HepG2 (cell line): ENCODE measurements around the gene POLN.

Source experiments
- CTCF ChIP-seq: sonication (generic); formaldehyde crosslinking; IDR thresholded peaks from 2 replicates; pipeline ENCODE4 v1.5.0; 2020; ENCODE audit warnings: mild to moderate bottlenecking, missing genetic modification reagents, moderate library complexity
- RNF2 ChIP-seq: fragments of 450-650 bp; conservative IDR thresholded peaks from 2 replicates; pipeline ENCODE4 v1.6.1; 2016; ENCODE audit warnings: low read depth
- ZNF768 ChIP-seq: sonication (generic); formaldehyde crosslinking; IDR thresholded peaks from 2 replicates; pipeline ENCODE4 v1.4.0; 2020; ENCODE audit warnings: missing genetic modification reagents

GRCh38 chr4:2125023-2125422 is 116.9 kb downstream of the POLN start:
- no peak for TF ChIP-seq CTCF (CRISPR knock-in tag)
- TF ChIP-seq RNF2 = no peak
- TF ChIP-seq ZNF768 (CRISPR knock-in tag) = no peak
